GM12878 (cell line): ENCODE measurements around the gene KCNA1. TPM values are rescaled to one million over a fixed set of nuclear protein-coding genes. Genes with fewer than 3 reads are reported as not detected.

ENCODE experiments used
- ATAC-seq: fragments of 200-7000 bp; cut with Tn5 transposase; 3 replicates; pipeline ENCODE4 v1.9.1; 2020; ENCODE audit warnings: mild to moderate bottlenecking, moderate library complexity
- BruUV-seq: library from RNA; stranded (reverse); fragments of 400-500 nt; replicated peaks from 2 replicates; lab custom pipeline; 2021; lab: Mats Ljungman, UMichigan
- CTCF ChIA-PET: fragments of 300-600 bp; sonication (Branson Sonifier 250); formaldehyde crosslinking; extraction: SDS; loops from one replicate; lab custom pipeline; 2021; ENCODE audit warnings: inconsistent platforms; lab: Yijun Ruan, JAX
- POLR2A ChIA-PET: fragments of 350-600 bp; formaldehyde crosslinking; extraction: SDS; loops from one replicate; lab custom pipeline; 2021; ENCODE audit warnings: inconsistent platforms; lab: Charles Lee
- RAD21 ChIA-PET: fragments of 300-600 bp; sonication (Branson Sonifier 250); formaldehyde crosslinking; loops from one replicate; lab custom pipeline; 2023; ENCODE audit warnings: antibody characterized with exemption; ENCODE audit not compliant: unreplicated experiment; lab: Charles Lee
- SMC1A ChIA-PET: fragments of 300-600 bp; sonication (Branson Sonifier 250); formaldehyde crosslinking; loops from one replicate; lab custom pipeline; 2023; ENCODE audit not compliant: unreplicated experiment, uncharacterized antibody; lab: Charles Lee
- DNase-seq: peaks from one replicate; pipeline ENCODE4 v3.0.0-alpha.2; 2011; ENCODE audit warnings: low read depth, low spot score
- FAIRE-seq: peaks from 3 replicates; lab custom pipeline; 2011; peaks lifted over from hg19 to GRCh38; lab: Jason Lieb, UNC
- H2AFZ ChIP-seq: 2 replicates; pipeline ENCODE4 v1.6.0; 2011; ENCODE audit warnings: low read depth, low read length, control low read depth; ENCODE audit not compliant: control insufficient read depth
- H3K27ac ChIP-seq: 2 replicates; pipeline ENCODE4 v1.5.1; 2011; ENCODE audit warnings: control low read depth; ENCODE audit not compliant: control insufficient read depth, insufficient read depth
- H3K27me3 ChIP-seq, 2 experiments: replicated peaks in 1 of 2; 2 replicates each; pipeline versions ENCODE4 v1.6.0 to v1.6.1; 2011; ENCODE audit warnings: low read length in 1 of 2; ENCODE audit not compliant: control insufficient read depth in 2 of 2, insufficient read depth in 2 of 2
- H3K36me3 ChIP-seq, 2 experiments: 2 replicates each; pipeline ENCODE4 v1.5.1; 2011; ENCODE audit warnings: low read length in 1 of 2; ENCODE audit not compliant: control insufficient read depth in 2 of 2, insufficient read depth in 2 of 2
- H3K4me1 ChIP-seq: 2 replicates; pipeline ENCODE4 v1.6.1; 2011; ENCODE audit warnings: mild to moderate bottlenecking, low read length, moderate library complexity, mixed read lengths; ENCODE audit not compliant: control insufficient read depth, insufficient read depth
- H3K4me2 ChIP-seq: 2 replicates; pipeline ENCODE4 v1.6.0; 2011; ENCODE audit warnings: control low read depth; ENCODE audit not compliant: control insufficient read depth, insufficient read depth
- H3K4me3 ChIP-seq: fragments of 200-600 bp; sonication (generic); 2 replicates; pipeline ENCODE4 v1.5.1; 2016
- H3K79me2 ChIP-seq: 2 replicates; pipeline ENCODE4 v1.6.0; 2011; ENCODE audit warnings: low read length; ENCODE audit not compliant: control insufficient read depth, insufficient read depth
- H3K9ac ChIP-seq: 2 replicates; pipeline ENCODE4 v1.8.0; 2011; ENCODE audit warnings: low read length, control low read depth, mixed read lengths; ENCODE audit not compliant: control insufficient read depth, insufficient read depth
- H3K9me3 ChIP-seq: replicated peaks from 3 replicates; pipeline ENCODE4 v1.5.1; 2011; ENCODE audit warnings: mild to moderate bottlenecking, low read length; ENCODE audit not compliant: control insufficient read depth, insufficient read depth
- H4K20me1 ChIP-seq: 2 replicates; pipeline ENCODE4 v1.6.0; 2011; ENCODE audit not compliant: control insufficient read depth, insufficient read depth
- CBX3 ChIP-seq: fragments of 200-600 bp; sonication (generic); IDR thresholded peaks from 2 replicates; pipeline ENCODE4 v1.6.1; 2016; ENCODE audit warnings: low read depth, borderline replicate concordance
- CHD4 ChIP-seq: fragments of 200-600 bp; sonication (generic); IDR thresholded peaks from 2 replicates; pipeline ENCODE4 v1.6.1; 2016; ENCODE audit warnings: mild to moderate bottlenecking
- EED ChIP-seq: sonication (generic); IDR thresholded peaks from 2 replicates; pipeline ENCODE4 v1.6.1; 2016; ENCODE audit warnings: antibody characterized with exemption, low read depth
- HDAC6 ChIP-seq: fragments of 200-600 bp; sonication (generic); IDR thresholded peaks from one replicate; pipeline ENCODE4 v1.8.0; 2017; ENCODE audit warnings: antibody characterized with exemption; ENCODE audit not compliant: unreplicated experiment
- KAT2A ChIP-seq: conservative IDR thresholded peaks from 2 replicates; pipeline ENCODE4 v1.6.1; 2011; ENCODE audit warnings: low read depth, low read length; ENCODE audit not compliant: control insufficient read depth
- LARP7 ChIP-seq: fragments of 450-650 bp; IDR thresholded peaks from 2 replicates; pipeline ENCODE4 v1.6.1; 2017; ENCODE audit warnings: mild to moderate bottlenecking
- MEF2B ChIP-seq: fragments of 450-650 bp; IDR thresholded peaks from 2 replicates; pipeline ENCODE4 v1.6.1; 2018; ENCODE audit warnings: mild to moderate bottlenecking, moderate library complexity; ENCODE audit not compliant: partially characterized antibody, poor library complexity, severe bottlenecking
- MTA3 ChIP-seq: IDR thresholded peaks from 2 replicates; pipeline ENCODE4 v1.6.1; 2012; ENCODE audit warnings: low read length, inconsistent platforms, borderline replicate concordance
- NFXL1 ChIP-seq: fragments of 450-650 bp; IDR thresholded peaks from 2 replicates; pipeline ENCODE4 v1.6.1; 2017; ENCODE audit warnings: antibody characterized with exemption, mild to moderate bottlenecking, borderline replicate concordance
- POLR2A ChIP-seq: IDR thresholded peaks from 2 replicates; pipeline ENCODE4 v1.6.1; 2011; ENCODE audit warnings: low read depth, mild to moderate bottlenecking, low read length
- POLR2AphosphoS5 ChIP-seq: IDR thresholded peaks from 2 replicates; pipeline ENCODE4 v1.6.1; 2011; ENCODE audit warnings: mild to moderate bottlenecking, low read length, inconsistent platforms
- POU2F2 ChIP-seq: IDR thresholded peaks from 3 replicates; pipeline ENCODE4 v1.6.1; 2011; ENCODE audit warnings: low read depth, mild to moderate bottlenecking, low read length, borderline replicate concordance
- RB1 ChIP-seq: fragments of 450-650 bp; formaldehyde crosslinking; IDR thresholded peaks from 2 replicates; pipeline ENCODE4 v1.6.1; 2017; ENCODE audit warnings: mild to moderate bottlenecking, borderline replicate concordance
- SMAD1 ChIP-seq: fragments of 450-650 bp; IDR thresholded peaks from 2 replicates; pipeline ENCODE4 v1.6.1; 2018; ENCODE audit warnings: mild to moderate bottlenecking, low read depth; ENCODE audit not compliant: partially characterized antibody
- SREBF1 ChIP-seq: IDR thresholded peaks from 2 replicates; pipeline ENCODE4 v1.6.1; 2012; ENCODE audit warnings: mild to moderate bottlenecking, low read length
- SREBF2 ChIP-seq: IDR thresholded peaks from 2 replicates; pipeline ENCODE4 v1.6.1; 2012; ENCODE audit warnings: mild to moderate bottlenecking, low read length
- YY1 ChIP-seq: IDR thresholded peaks from 2 replicates; pipeline ENCODE4 v1.6.1; 2011; ENCODE audit warnings: low read depth, mild to moderate bottlenecking, low read length
- ZBTB40 ChIP-seq: fragments of 450-650 bp; IDR thresholded peaks from 2 replicates; pipeline ENCODE4 v1.6.1; 2016; ENCODE audit warnings: mild to moderate bottlenecking, moderate library complexity, borderline replicate concordance
- WGBS: methylation state at CpG from one replicate; pipeline ENCODE4 v1.1.6; 2016; ENCODE audit warnings: low lambda C conversion rate; ENCODE audit not compliant: insufficient replicate concordance, insufficient coverage; ENCODE audit errors: missing lambda C conversion rate; 5-methylcytosine and 5-hydroxymethylcytosine counted together
- in situ Hi-C: fragments of 300-500 bp; cut with MboI; formaldehyde crosslinking; loops from 9 replicates; pipeline ENCODE4 v1.14.3; 2018; ENCODE audit warnings: mixed read lengths
- intact Hi-C: fragments of 100-400 bp; cut with micrococcal nuclease; formaldehyde crosslinking; loops from one replicate; pipeline ENCODE4 v1.14.2; 2022; ENCODE audit not compliant: unreplicated experiment
- polyA plus RNA-seq, 11 experiments: library from polyadenylated mRNA; depleted of rRNA in 4 of 11; unstranded in 6 of 11; stranded (reverse) in 5 of 11; fragments of >200 nt; fragmentation: Nextera tagmentation in 4 of 11; fragmentation: Illumina TruSeq in 1 of 11; extraction: Ambion mirVana in 4 of 11; extraction: Trizol in 1 of 11; gene quantifications; 1 replicate in 1 of 11; 2 replicates in 10 of 11; pipeline versions ENCODE4 v1.2.1 to v1.2.3, GENCODE V29; 2011 to 2016; ENCODE audit warnings: inconsistent platforms in 2 of 11, missing spikeins in 2 of 11, low read depth in 1 of 11
- total RNA-seq, 4 experiments: library from RNA; depleted of rRNA in 3 of 4; stranded (reverse); fragments of >200 nt in 3 of 4; fragmentation: Illumina TruSeq in 1 of 4; extraction: Trizol in 1 of 4; gene quantifications; 2 replicates each; pipeline versions ENCODE4 v1.2.1 to v1.2.3, GENCODE V29; 2013 to 2021

KCNA1 gene
- total and polyA plus RNA-seq, 10 of the 15 experiments (the other 5 are each of a cell fraction or from before 2014, with no cell fraction given), result 0.05 to 0.77 (median 0.33) TPM

GRCh38 chr12:4956054-4956453, 46.3 kb downstream of the KCNA1 start:
- Histone ChIP-seq H3K9ac (no peak overlapping the region), H3K4me1 (peaks cover 7% of the 10 kb centered on the region; the same call in 1 of the 2 replicates), H3K4me2 (no peak overlapping the region), H4K20me1 (no peaks in the 10 kb centered on the region), H2AFZ (no peak overlapping the region), H3K9me3 (no peaks in the 10 kb centered on the region; the same call in 2 of the 3 replicates), H3K36me3 (no peaks in the 10 kb centered on the region), H3K4me3 (no peak overlapping the region), H3K27ac (no peak overlapping the region), H3K79me2 (no peaks in the 10 kb centered on the region), H3K27me3 (no peaks in the 10 kb centered on the region; a peak in 1 of 4 replicates)
- ChIA-PET POLR2A (no interaction called here), SMC1A (interaction anchor here (1.1 kb wide), 1 partner anchor 98 kb away, joined by 4 read pairs; no protein-coding TSS in a partner anchor), CTCF (no interaction called here), RAD21 (no interaction called here)
- intact Hi-C loops, result loop anchor here (5.0 kb wide), 1 partner anchor 99 kb away; no protein-coding TSS in a partner anchor
- DNase-seq (no peak), FAIRE-seq (no peak), ATAC-seq (no peak)
- TF ChIP-seq CHD4, result no peak
- no peak for TF ChIP-seq EED
- TF ChIP-seq SREBF2, result no peak
- TF ChIP-seq LARP7, result no peak
- TF ChIP-seq YY1, result no peak
- no peak for TF ChIP-seq NFXL1
- no peak for TF ChIP-seq SREBF1
- no peak for TF ChIP-seq MTA3
- no peak for TF ChIP-seq POLR2A
- no peak for TF ChIP-seq HDAC6
- TF ChIP-seq ZBTB40, result no peak
- TF ChIP-seq KAT2A, result no peak
- no peak for TF ChIP-seq MEF2B
- no peak for TF ChIP-seq SMAD1
- TF ChIP-seq POLR2AphosphoS5, result no peak
- TF ChIP-seq RB1, result no peak
- TF ChIP-seq CBX3, result no peak
- TF ChIP-seq POU2F2, result no peak
- in situ Hi-C loops, result no loop called here
- no TSS peak for BruUV-seq
- 3% methylated on average over 2 of the region's 2 CpGs for WGBS
